ENCODE results near the gene PCDHGA2.
"Not testable (repeated sequence)": the region's sequence is repeated elsewhere in the genome, so short reads cannot be mapped to it uniquely, and the experiment has no call there.

Gene PCDHGA2

GRCh38 chr5:141338538-141339306 is at the start of gene PCDHGA2:
Gene PCDHGA2, plus strand, starts transcription at chr5:141338760.
- DNase-seq (ENCODE audit: low read depth): no peak

- DNase-seq (ENCODE audit: low read depth): no peak
These were observed 40.2 kb upstream of the PCDHGA2 start for GRCh38 chr5:141298376-141298775.

GRCh38 chr5:141303756-141304155 is 34.8 kb upstream of the PCDHGA2 start, which contains the start of gene SLC25A2:
Gene SLC25A2, minus strand, starts transcription at chr5:141304049. Its CDS starts 184 bp downstream, at chr5:141303865.
- DNase-seq (ENCODE audit: low read depth): no peak

GRCh38 chr5:141306630-141307029 is 31.9 kb upstream of the PCDHGA2 start:
- DNase-seq (ENCODE audit: low read depth): no peak

GRCh38 chr5:141313711-141314110 is 24.8 kb upstream of the PCDHGA2 start:
- DNase-seq (ENCODE audit: low read depth): no peak

- DNase-seq (ENCODE audit: low read depth): not testable (repeated sequence)
These were observed 21.6 kb upstream of the PCDHGA2 start for GRCh38 chr5:141316963-141317362.

GRCh38 chr5:141319202-141319601 is 19.4 kb upstream of the PCDHGA2 start:
- no peak for DNase-seq (ENCODE audit: low read depth)

- DNase-seq (ENCODE audit: low read depth): no peak
These were observed 18.9 kb upstream of the PCDHGA2 start for GRCh38 chr5:141319699-141320098.

- DNase-seq (ENCODE audit: low read depth): peak; percentile 80
These were observed 18.1 kb upstream of the PCDHGA2 start, which contains the start of gene TAF7 for GRCh38 chr5:141320225-141321169. Gene TAF7, minus strand, starts transcription at chr5:141320784. Its CDS starts 740 bp downstream, at chr5:141320044.

GRCh38 chr5:141322261-141322660 is 16.3 kb upstream of the PCDHGA2 start:
- no peak for DNase-seq (ENCODE audit: low read depth)

GRCh38 chr5:141326088-141326854 is 12.3 kb upstream of the PCDHGA2 start:
- DNase-seq (ENCODE audit: low read depth): peak; percentile 52

GRCh38 chr5:141328231-141328630 is 10.3 kb upstream of the PCDHGA2 start:
- no peak for DNase-seq (ENCODE audit: low read depth)

GRCh38 chr5:141330299-141331080 is 8.1 kb upstream of the PCDHGA2 start, which contains the start of gene PCDHGA1:
Gene PCDHGA1, plus strand, starts transcription at chr5:141330514.
- no peak for DNase-seq (ENCODE audit: low read depth)

GRCh38 chr5:141332571-141332970 is 6.0 kb upstream of the PCDHGA2 start:
- not testable (repeated sequence) for DNase-seq (ENCODE audit: low read depth)

GRCh38 chr5:141340781-141341354 is 2.3 kb downstream of the PCDHGA2 start:
- not testable (repeated sequence) for DNase-seq (ENCODE audit: low read depth)

- no peak for DNase-seq (ENCODE audit: low read depth)
These were observed 4.2 kb downstream of the PCDHGA2 start for GRCh38 chr5:141342773-141343172.

GRCh38 chr5:141343242-141343952 is 4.8 kb downstream of the PCDHGA2 start, which contains the start of gene PCDHGA3:
Gene PCDHGA3, plus strand, starts transcription at chr5:141343829. Its CDS starts 205 bp downstream, at chr5:141344034.
- no peak for DNase-seq (ENCODE audit: low read depth)

- DNase-seq (ENCODE audit: low read depth): no peak
These were observed 5.4 kb downstream of the PCDHGA2 start for GRCh38 chr5:141343953-141344463.

- no peak for DNase-seq (ENCODE audit: low read depth)
These were observed 6.8 kb downstream of the PCDHGA2 start for GRCh38 chr5:141345327-141345726.

GRCh38 chr5:141346017-141346416 is 7.5 kb downstream of the PCDHGA2 start:
- not testable (repeated sequence) for DNase-seq (ENCODE audit: low read depth)

All from stimulated activated CD8-positive, alpha-beta memory T cell treated with anti-CD3 and anti-CD28 coated beads, Interleukin-7, amount 100 ng/mL, for 24 hours (primary cell).